Measurements from ENCODE around the gene PYGM.
A peak's percentile ranks its signal among the peaks of the same experiment; 100 is the strongest.

PYGM gene

GRCh38 chr11:64735725-64736259, 24.0 kb downstream of the PYGM start:
- no peak for DNase-seq (ENCODE audit: low spot score)

GRCh38 chr11:64734811-64735724, 24.7 kb downstream of the PYGM start:
- no peak for DNase-seq (ENCODE audit: low spot score)

DNA sequence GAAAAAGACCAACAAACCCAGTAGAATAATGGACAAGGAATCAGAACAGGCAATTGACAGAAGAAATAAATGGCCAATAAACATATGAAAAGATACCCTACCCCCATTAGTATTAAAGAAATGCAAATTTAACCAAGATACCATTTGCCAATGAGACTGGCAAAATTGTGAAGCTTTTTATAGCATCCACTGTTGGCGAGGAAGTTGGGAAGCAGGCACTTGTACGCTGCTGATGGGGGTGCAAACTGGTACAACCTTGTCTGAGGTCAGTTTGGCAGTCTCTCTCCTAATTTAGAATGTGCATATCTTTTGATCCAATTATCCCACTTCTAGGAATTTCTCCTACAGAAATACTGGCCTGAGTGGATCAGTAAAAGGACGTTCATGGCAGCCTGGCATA, 28.2 kb downstream of the PYGM start:
- DNase-seq (ENCODE audit: low spot score) = no peak

DNA sequence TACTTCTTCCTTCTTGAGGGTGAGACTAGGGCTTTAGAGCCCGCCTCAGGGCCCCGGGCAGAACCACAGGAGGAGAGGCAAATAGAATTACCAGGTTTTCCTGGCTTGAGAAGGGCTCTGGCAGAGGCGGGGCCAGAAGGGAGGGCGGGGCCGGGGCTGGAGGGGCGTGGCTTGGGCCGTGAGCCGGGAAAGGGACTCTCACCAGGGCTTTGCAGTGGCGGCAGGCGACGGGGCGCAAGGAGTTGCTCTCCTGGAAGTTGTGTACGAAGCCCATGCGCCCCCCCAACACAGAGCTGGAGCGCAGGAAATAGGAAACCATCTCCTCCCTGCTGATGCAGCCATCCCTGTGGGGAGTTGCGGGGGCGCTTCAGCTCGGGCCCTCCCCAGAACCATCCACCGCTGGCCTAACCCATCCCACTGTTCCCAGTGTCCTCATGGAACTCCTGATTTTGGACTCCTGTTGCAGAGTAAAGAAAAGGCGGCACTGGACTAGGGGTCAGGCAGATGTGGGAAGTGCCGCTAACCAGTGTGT, 29.9 kb downstream of the PYGM start:
- DNase-seq (ENCODE audit: low spot score) = peak; percentile 82

- DNase-seq (ENCODE audit: low spot score) = no peak
Observed at GRCh38 chr11:64728757-64729365, 30.9 kb downstream of the PYGM start.

DNA sequence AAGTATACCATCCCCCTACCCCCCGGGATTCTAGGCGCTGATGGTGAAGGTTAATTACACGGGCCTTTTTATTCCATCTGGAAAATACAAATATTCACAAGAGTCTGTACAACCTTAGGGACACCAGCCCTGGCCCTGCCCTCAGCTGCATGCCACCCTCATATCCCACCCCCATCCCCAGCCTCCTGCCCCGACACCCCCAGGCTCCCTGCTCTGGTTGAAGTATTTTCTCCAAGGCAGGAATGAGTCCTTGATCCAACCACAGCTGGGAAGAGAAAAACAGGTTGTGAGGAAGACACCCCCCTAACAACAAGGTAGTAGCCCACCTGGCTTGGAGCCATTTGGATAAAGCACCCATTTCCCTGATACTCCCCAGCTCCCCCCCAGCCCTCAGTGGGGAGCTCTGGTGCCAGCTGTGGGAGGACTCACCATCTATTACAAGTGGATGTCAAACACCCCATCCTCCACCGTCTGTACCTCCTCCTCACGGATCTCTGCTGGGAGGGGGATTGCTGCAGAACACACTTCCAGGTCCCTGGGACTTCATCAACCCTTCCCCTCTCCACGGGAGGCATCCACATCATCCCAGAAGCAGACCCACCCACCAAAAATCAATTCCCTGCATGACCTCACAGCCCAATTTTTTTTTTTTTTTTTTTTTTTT, 32.8 kb downstream of the PYGM start:
- no peak for DNase-seq (ENCODE audit: low spot score)

- DNase-seq (ENCODE audit: low spot score) = no peak
Observed at GRCh38 chr11:64726211-64726641, 33.5 kb downstream of the PYGM start.

DNA sequence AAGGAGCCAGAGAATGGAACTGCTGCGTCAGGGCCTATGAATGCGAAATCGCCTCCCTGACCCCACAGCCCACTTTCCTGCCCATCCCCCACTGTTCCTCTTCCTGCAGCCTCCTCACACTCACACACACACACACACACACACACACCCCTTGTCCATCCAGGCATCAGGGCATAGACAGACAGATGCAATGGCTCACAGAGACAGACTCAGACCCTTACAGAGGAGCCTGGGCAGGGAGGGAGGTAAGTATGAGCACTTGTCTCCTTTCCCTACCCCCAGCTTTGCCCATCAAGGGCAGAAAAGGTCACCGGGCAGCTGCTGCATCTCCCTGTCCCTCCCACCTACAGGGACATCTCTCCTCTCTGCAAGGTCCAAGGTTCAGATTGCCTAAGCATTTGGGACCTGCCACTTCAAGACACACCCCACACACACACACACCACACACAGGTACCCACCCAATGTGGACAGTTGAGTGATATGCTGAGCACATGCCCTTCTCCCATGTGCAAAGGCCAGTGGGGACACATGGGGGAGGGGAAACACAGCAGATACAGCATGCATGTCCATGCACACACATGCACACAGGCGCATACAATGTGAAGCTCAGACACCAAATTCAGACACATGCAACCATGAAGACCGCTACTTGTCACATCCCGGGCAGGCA, 34.8 kb downstream of the PYGM start:
- no peak for DNase-seq (ENCODE audit: low spot score)

GRCh38 chr11:64723907-64724862, 35.6 kb downstream of the PYGM start:
- no peak for DNase-seq (ENCODE audit: low spot score)

DNA sequence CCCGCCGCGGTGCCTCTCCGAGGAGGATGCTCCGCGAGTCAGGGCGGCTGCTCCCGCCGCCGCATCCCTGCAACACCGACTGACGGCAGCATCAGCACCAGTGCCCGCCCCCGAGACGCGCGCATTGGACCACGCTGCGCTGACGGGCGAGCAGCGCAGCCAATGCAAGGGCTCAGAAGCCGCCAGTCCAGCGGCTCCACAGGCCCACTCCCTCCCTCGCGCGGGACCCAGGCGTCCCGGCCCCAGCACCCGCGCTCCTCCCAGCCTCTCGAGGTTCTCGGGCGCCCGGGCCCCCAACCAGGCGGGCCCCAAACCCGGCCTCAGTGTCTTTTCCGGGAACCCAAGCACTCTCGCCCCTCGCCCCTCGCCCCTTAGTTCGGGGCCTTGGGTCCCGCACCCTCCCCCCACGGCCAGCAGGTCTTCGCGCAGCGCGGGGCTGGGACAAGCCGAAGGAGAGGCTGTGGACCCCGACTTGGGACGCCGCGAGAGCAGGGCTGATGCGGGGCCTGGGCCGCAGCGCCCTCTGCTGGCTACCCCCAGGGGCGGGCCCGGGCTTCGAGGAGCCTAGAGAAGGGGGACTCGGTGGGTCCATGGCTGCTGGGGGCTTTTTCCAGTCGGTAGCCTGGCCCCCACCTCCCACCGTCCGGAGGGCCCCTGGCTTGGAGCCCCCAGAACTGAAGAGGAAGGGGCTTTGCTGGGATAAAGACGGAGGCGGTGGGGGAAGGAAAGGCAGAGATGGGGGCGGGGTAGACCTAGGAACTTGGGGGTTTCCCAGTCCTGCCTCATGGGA, 36.5 kb downstream of the PYGM start, which contains the start of gene NRXN2:
TSS of gene NRXN2 (minus strand) at position 81 of the 790 bp plus-strand sequence. CDS start 9,498 bp downstream, outside the sequence.
- DNase-seq (ENCODE audit: low spot score) = peak; percentile 94

- DNase-seq (ENCODE audit: low spot score) = no peak
Observed at GRCh38 chr11:64722141-64723065, 37.4 kb downstream of the PYGM start.

DNA sequence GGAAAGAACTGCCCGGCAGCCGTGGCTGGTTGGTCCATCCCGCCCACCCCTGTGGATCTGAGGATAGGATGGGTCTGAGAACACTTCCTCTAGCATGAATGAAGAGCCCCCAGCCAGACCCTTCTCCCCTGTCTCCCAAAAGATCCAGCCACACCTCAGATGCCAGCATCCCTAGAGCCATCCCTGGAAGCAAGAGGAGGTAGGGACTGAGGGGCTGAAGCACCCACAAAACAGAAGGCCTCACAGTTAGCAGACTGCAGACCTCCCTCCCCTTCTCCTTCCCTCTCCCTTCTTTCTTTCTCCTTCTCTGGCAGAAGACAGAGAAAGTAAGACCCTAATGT, 38.4 kb downstream of the PYGM start:
- no peak for DNase-seq (ENCODE audit: low spot score)

- no peak for DNase-seq (ENCODE audit: low spot score)
Observed at GRCh38 chr11:64720640-64721358, 39.0 kb downstream of the PYGM start.

- DNase-seq (ENCODE audit: low spot score) = no peak
Observed at GRCh38 chr11:64720167-64720566, 39.6 kb downstream of the PYGM start.

DNA sequence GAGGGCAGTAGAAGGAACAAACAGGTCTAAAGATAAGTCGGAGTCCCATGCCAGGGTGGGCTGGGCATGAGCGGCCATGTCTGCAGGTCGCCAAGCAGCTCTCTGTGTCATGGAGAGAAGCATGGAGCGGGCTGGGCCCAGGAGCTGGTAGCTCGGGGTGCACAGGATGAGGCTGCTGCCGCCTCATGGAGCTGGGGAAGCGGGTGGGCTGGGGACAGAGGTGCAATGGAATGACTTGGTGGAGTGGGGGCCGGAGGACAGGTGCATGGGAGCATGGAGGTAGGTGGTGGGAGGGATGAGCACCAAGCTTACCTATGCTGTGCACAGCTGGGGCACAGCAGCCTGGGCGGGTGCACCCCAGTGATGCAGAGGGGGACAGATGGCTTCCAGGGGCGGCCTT, 40.4 kb downstream of the PYGM start:
- no peak for DNase-seq (ENCODE audit: low spot score)

DNA sequence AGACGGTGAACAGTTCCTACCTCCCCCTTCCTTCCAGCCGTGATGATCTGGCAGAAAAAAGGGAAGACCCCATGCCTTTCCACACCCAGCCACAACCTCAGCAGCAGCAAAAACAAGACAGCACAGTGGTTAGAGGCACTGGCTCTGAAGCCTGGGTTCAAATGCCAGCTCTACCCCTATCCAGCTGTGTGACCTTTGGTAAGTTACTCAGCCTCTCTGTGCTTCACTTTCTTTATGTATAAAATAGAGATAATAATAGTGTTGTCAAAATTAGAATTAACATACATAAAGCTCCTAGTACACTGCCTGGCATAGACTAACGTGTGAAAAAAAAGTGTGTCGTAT, 41.0 kb downstream of the PYGM start:
- no peak for DNase-seq (ENCODE audit: low spot score)

DNA sequence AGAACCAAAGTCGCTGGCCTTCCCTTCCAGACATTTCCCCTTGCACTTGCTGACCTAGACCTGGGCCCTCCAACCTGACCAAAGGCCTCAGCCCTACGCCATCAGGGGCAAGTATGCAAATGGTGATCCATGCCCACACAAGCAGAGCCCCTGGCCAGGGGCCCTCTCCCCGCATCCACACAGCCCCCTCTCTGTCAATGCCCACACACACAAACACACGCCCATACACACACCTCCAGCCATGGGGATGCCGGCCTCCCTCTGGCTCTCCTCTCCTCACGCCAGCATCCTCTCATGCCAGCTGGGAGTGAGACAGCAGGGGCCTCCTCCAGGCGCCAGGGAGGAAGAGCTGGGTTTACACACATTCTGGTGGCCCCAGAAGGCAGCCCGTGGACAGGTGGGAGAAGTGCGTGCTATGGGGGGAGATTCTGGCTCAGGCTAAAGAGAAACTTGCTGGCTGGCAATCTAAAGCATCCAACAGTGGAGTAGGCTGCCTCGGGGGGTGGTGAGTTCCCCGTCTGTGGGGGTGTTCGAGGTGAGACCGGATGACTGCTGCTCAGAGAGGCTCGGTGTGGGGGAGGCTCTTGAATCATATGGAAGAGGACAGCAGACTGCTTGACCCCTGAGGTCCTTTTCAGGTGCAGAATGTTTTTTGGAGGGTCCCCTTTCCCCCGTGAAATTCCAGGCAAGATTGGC, 41.5 kb downstream of the PYGM start:
- DNase-seq (ENCODE audit: low spot score) = no peak

DNA sequence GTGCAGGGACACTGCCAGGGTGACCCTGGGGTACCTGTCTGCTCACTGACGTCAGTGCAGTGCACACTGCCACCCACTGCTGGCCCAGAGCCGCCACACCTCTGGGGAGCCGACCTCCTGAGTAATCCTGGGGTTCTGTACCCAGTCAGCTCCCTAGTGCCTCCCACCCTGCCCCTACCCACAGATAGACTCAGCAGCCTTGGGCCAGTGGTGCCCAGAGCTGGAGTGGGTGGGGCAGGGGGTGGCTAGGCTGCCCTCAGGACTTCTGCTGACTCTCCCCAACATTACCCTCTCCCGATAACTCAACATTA, 42.6 kb downstream of the PYGM start:
- DNase-seq (ENCODE audit: low spot score) = no peak

Measured in D341Med (cell line).